A673 (cell line): ENCODE measurements around the gene TRIM46. TPM values are rescaled to one million over a fixed set of nuclear protein-coding genes. Genes with fewer than 3 reads are reported as not detected.

Experiments
- BruUV-seq: library from RNA; stranded (reverse); fragments of 400-500 nt; replicated peaks from 2 replicates; lab custom pipeline; 2021; lab: Mats Ljungman, UMichigan
- CTCF ChIA-PET: fragments of 300-600 bp; sonication (Branson Sonifier 250); formaldehyde crosslinking; loops from one replicate; lab custom pipeline; 2022; ENCODE audit warnings: antibody characterized with exemption; lab: Charles Lee
- POLR2A ChIA-PET: fragments of 300-600 bp; sonication (Branson Sonifier 250); formaldehyde crosslinking; loops from one replicate; lab custom pipeline; 2022; ENCODE audit warnings: antibody characterized with exemption; ENCODE audit not compliant: low non-redundant PET; lab: Charles Lee
- DNase-seq: peaks from one replicate; pipeline ENCODE4 v3.0.0-alpha.2; 2015; ENCODE audit warnings: low spot score
- H3K27ac ChIP-seq: fragments of 200-600 bp; sonication (generic); 2 replicates; pipeline ENCODE4 v1.5.1; 2016; ENCODE audit warnings: mixed run types, low read depth, mild to moderate bottlenecking, mixed read lengths, antibody characterized with exemption, low read length; ENCODE audit not compliant: poor library complexity, severe bottlenecking
- H3K27me3 ChIP-seq: fragments of 200-600 bp; sonication (generic); replicated peaks from 2 replicates; pipeline ENCODE4 v1.6.1; 2017; ENCODE audit warnings: mixed run types, low read depth, mild to moderate bottlenecking, mixed read lengths, antibody characterized with exemption, low read length; ENCODE audit not compliant: insufficient read depth, poor library complexity
- H3K36me3 ChIP-seq: fragments of 200-600 bp; sonication (generic); 2 replicates; pipeline ENCODE4 v1.6.1; 2016; ENCODE audit warnings: mixed run types, mild to moderate bottlenecking, mixed read lengths, antibody characterized with exemption, low read length; ENCODE audit not compliant: insufficient read depth, poor library complexity, severe bottlenecking
- H3K4me1 ChIP-seq: fragments of 200-600 bp; sonication (generic); 2 replicates; pipeline ENCODE4 v1.6.1; 2017; ENCODE audit warnings: mixed run types, mild to moderate bottlenecking, mixed read lengths, antibody characterized with exemption, low read length; ENCODE audit not compliant: insufficient read depth, poor library complexity, severe bottlenecking
- H3K4me3 ChIP-seq: fragments of 200-600 bp; sonication (generic); 2 replicates; pipeline ENCODE4 v1.5.1; 2016; ENCODE audit warnings: low read depth, mixed run types, mild to moderate bottlenecking, mixed read lengths, low read length; ENCODE audit not compliant: poor library complexity, severe bottlenecking
- H3K9me3 ChIP-seq: fragments of 200-600 bp; sonication (generic); 2 replicates; pipeline ENCODE4 v1.6.1; 2016; ENCODE audit warnings: mixed run types, low read depth, mild to moderate bottlenecking, mixed read lengths, antibody characterized with exemption, low read length; ENCODE audit not compliant: poor library complexity, severe bottlenecking
- CTCF ChIP-seq: fragments of 300-800, 200-600 bp; sonication (generic); conservative IDR thresholded peaks from 2 replicates; pipeline ENCODE4 v1.5.1; 2017; ENCODE audit warnings: low read depth, mild to moderate bottlenecking, antibody characterized with exemption, low read length, moderate library complexity, mixed read lengths
- EZH2 ChIP-seq: fragments of 200-600 bp; sonication (generic); IDR thresholded peaks from 2 replicates; pipeline ENCODE4 v1.6.1; 2017; ENCODE audit warnings: borderline replicate concordance, low read depth, mild to moderate bottlenecking, mixed read lengths, antibody characterized with exemption, low read length; ENCODE audit not compliant: poor library complexity, severe bottlenecking
- intact Hi-C: fragments of 100-400 bp; cut with micrococcal nuclease; formaldehyde crosslinking; loops from one replicate; pipeline ENCODE4 v1.10.0; 2022; ENCODE audit not compliant: unreplicated experiment
- total RNA-seq: library from RNA; stranded (reverse); gene quantifications from 2 replicates; pipeline ENCODE4 v1.2.3, GENCODE V29; 2021

Gene TRIM46
- total RNA-seq, 1 experiment from 2014 or later: 5.1 TPM

- Histone ChIP-seq H3K27me3 (no peaks in the 10 kb centered on the region), H3K36me3 (peaks cover 3% of the 10 kb centered on the region), H3K27ac (no peak overlapping the region), H3K9me3 (no peaks in the 10 kb centered on the region), H3K4me1 (peaks cover 22% of the 10 kb centered on the region), H3K4me3 (no peak overlapping the region)
- ChIA-PET POLR2A (no interaction called here), CTCF (interaction anchor here (0.6 kb wide), 1 partner anchor 102 kb away, joined by 4 read pairs; no protein-coding TSS in a partner anchor)
- DNase-seq: no peak
- no peak for TF ChIP-seq CTCF
- TF ChIP-seq EZH2: no peak
- BruUV-seq: no TSS peak
- intact Hi-C loops: no loop called here
These were observed 18.3 kb downstream of the TRIM46 start for GRCh38 chr1:155191904-155192303.

DNA sequence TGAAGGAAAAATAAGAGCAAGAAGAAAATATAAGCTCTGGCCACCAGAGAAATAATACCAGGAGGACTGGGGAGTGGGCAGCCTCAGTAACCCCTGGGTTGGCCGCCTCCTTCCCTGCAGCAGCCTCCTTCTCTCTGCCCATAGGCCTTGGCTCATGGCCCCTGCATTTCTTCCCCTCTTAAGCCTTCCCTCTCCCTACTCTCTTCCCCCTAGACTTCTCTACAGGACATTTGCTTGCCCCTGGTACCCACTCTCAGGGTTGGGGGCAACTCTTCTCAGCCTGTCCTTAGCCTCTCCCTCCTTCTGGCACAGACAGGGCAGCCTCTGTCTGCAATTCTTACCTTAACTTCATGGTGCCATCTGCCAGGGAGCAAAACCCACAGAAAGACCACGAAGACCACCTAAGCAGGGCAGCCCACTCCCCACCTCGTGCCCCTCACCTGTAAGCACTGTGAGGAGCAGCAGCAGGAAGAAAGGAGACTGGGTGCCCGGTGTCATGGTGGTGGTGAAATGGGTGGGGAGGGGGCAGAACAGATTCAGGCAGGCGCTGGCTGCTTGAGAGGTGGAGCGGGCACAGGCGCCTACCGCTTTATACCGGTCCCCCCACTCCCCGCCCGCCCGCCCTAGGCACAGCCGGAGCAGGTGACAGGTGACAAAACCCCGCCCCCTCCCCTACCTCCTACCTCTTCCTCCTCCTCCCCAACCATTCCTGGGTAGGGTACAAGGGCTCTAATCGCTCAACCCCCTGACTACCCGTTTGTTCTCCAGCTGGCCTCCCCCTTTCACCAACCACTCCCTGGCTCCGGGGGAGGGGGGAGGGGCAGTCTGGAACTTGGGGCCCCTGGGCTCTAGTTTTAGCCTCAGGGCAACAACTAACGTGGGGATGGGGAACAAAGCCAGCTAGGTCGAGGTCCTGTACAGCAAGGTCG, 19.0 kb downstream of the TRIM46 start:
- no TSS peak for BruUV-seq
- POLR2A ChIA-PET: no interaction called here

More for the DNA sequence above, 19.0 kb downstream of the TRIM46 start:
- no peak for DNase-seq
- no peaks in the 10 kb centered on the region for H3K27me3 ChIP-seq
- CTCF ChIA-PET: interaction anchor here (0.6 to 2.7 kb wide), 8 partner anchors 11 to 131 kb away, joined by 3 to 39 read pairs (median 6); partner anchors contain the start of genes KRTCAP2 and TRIM46
- peaks cover 22% of the 10 kb centered on the region for H3K4me1 ChIP-seq
- intact Hi-C loops: no loop called here
- H3K36me3 ChIP-seq: peaks cover 10% of the 10 kb centered on the region
- H3K9me3 ChIP-seq: no peaks in the 10 kb centered on the region
- no peak overlapping the region for H3K4me3 ChIP-seq
- no peak overlapping the region for H3K27ac ChIP-seq
- TF ChIP-seq EZH2 (no peak), CTCF (no peak)
